Hepatocyte (in vitro differentiated cells): ENCODE measurements around the gene SYNJ2.

Experiments
- EZH2 ChIP-seq: fragments of 200-600 bp; sonication (generic); IDR thresholded peaks from 2 replicates; pipeline ENCODE4 v1.6.1; 2016; ENCODE audit warnings: antibody characterized with exemption, mild to moderate bottlenecking, borderline replicate concordance
- TF ChIP-seq, protein P1 (sequence below): fragments of 200-600 bp; sonication (generic); IDR thresholded peaks from 2 replicates; pipeline ENCODE4 v1.5.1; 2016; ENCODE audit warnings: antibody characterized with exemption, mild to moderate bottlenecking; ENCODE audit not compliant: poor library complexity

DNA sequence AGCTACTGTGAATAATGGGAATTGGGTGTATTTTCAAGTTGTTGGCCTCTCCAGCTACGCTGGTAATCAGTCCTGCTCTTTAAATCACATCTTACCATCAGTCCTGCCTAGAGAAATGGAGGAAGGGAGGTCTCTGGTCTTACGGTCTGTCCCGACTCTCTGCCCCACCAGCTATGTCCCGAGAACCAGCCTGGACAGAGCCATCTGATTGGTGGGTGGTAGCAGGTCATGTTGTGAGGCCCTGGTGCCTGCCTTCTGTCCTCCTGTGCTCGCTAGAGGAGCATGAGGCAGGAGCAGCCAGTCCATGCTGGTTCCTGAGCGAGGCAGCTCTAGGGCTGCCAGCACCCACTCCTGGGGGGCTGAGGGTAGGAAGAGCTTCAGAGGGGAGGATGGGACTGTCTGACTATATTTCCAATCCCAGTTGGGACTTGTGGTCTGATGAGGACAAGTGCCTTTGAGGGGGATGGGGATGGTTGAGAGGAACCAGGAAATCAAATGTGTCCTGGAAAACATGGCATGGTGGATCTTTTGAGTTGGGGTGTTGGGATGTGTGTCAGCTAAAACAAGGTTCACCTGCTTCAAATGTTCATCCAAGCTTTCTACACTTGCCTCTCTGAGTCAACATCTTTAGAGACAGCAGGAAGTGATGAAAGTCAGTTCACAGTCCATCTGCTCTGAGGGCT is 33.0 kb downstream of the SYNJ2 start:
- TF ChIP-seq, protein P1, sequence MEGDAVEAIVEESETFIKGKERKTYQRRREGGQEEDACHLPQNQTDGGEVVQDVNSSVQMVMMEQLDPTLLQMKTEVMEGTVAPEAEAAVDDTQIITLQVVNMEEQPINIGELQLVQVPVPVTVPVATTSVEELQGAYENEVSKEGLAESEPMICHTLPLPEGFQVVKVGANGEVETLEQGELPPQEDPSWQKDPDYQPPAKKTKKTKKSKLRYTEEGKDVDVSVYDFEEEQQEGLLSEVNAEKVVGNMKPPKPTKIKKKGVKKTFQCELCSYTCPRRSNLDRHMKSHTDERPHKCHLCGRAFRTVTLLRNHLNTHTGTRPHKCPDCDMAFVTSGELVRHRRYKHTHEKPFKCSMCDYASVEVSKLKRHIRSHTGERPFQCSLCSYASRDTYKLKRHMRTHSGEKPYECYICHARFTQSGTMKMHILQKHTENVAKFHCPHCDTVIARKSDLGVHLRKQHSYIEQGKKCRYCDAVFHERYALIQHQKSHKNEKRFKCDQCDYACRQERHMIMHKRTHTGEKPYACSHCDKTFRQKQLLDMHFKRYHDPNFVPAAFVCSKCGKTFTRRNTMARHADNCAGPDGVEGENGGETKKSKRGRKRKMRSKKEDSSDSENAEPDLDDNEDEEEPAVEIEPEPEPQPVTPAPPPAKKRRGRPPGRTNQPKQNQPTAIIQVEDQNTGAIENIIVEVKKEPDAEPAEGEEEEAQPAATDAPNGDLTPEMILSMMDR, result no peak
- no peak for TF ChIP-seq EZH2
